HepG2 (cell line): ENCODE results near the gene NOP9. TPM values are rescaled to one million over a fixed set of nuclear protein-coding genes. Genes with fewer than 3 reads are reported as not detected.

Source experiments
- ATF3 ChIP-seq: sonication (generic); formaldehyde crosslinking; IDR thresholded peaks from 2 replicates; pipeline ENCODE4 v1.4.0; 2020; ENCODE audit warnings: missing genetic modification reagents
- FOXK1 ChIP-seq: sonication (generic); formaldehyde crosslinking; IDR thresholded peaks from 2 replicates; pipeline ENCODE4 v1.4.0; 2020; ENCODE audit warnings: low read depth, missing genetic modification reagents, borderline replicate concordance
- FOXO4 ChIP-seq: sonication (generic); formaldehyde crosslinking; conservative IDR thresholded peaks from 2 replicates; pipeline ENCODE4 v1.8.1; 2023; ENCODE audit warnings: missing genetic modification reagents
- IRX3 ChIP-seq: sonication (generic); formaldehyde crosslinking; IDR thresholded peaks from 2 replicates; pipeline ENCODE4 v1.8.1; 2023; ENCODE audit warnings: mild to moderate bottlenecking, low read depth, missing genetic modification reagents, borderline replicate concordance
- KLF16 ChIP-seq, 2 experiments: sonication (generic) in 1 of 2; formaldehyde crosslinking in 1 of 2; IDR thresholded peaks; 2 replicates each; pipeline versions ENCODE4 v1.6.1 to v1.8.0; 2016 to 2023; ENCODE audit warnings: missing genetic modification reagents in 2 of 2, missing compliant biosample characterization in 1 of 2
- MZF1 ChIP-seq: sonication (generic); formaldehyde crosslinking; IDR thresholded peaks from 2 replicates; pipeline ENCODE4 v1.8.1; 2023; ENCODE audit warnings: mild to moderate bottlenecking, missing genetic modification reagents, borderline replicate concordance
- PAF1 ChIP-seq: IDR thresholded peaks from 2 replicates; pipeline ENCODE4 v1.6.1; 2016; ENCODE audit warnings: missing genetic modification reagents, missing compliant biosample characterization
- PAWR ChIP-seq: sonication (generic); formaldehyde crosslinking; IDR thresholded peaks from 2 replicates; pipeline ENCODE4 v1.4.0; 2020; ENCODE audit warnings: missing genetic modification reagents, mild to moderate bottlenecking, borderline replicate concordance
- RFXANK ChIP-seq: IDR thresholded peaks from 2 replicates; pipeline ENCODE4 v1.6.1; 2016
- UBTF ChIP-seq: sonication (generic); formaldehyde crosslinking; IDR thresholded peaks from 2 replicates; pipeline ENCODE4 v1.4.0; 2020; ENCODE audit warnings: mild to moderate bottlenecking, missing genetic modification reagents
- ZBTB40 ChIP-seq, 2 experiments: fragments of 450-650 bp in 1 of 2; sonication (generic) in 1 of 2; formaldehyde crosslinking in 1 of 2; IDR thresholded peaks; 2 replicates each; pipeline versions ENCODE4 v1.6.1 to v1.8.0; 2016 to 2022; ENCODE audit warnings: antibody characterized with exemption in 1 of 2, mild to moderate bottlenecking in 1 of 2, missing genetic modification reagents in 1 of 2
- ZC3H4 ChIP-seq: sonication (generic); formaldehyde crosslinking; IDR thresholded peaks from 2 replicates; pipeline ENCODE4 v1.4.0; 2020; ENCODE audit warnings: missing genetic modification reagents, borderline replicate concordance
- ZNF562 ChIP-seq: sonication (generic); formaldehyde crosslinking; IDR thresholded peaks from 2 replicates; pipeline ENCODE4 v1.8.0; 2022; ENCODE audit warnings: missing genetic modification reagents, borderline replicate concordance
- ZNF746 ChIP-seq: sonication (generic); formaldehyde crosslinking; IDR thresholded peaks from 2 replicates; pipeline ENCODE4 v1.8.0; 2022; ENCODE audit warnings: mild to moderate bottlenecking, missing genetic modification reagents
- ZNF816 ChIP-seq: sonication (generic); formaldehyde crosslinking; IDR thresholded peaks from 2 replicates; pipeline ENCODE4 v1.8.0; 2022; ENCODE audit warnings: missing genetic modification reagents, mild to moderate bottlenecking, borderline replicate concordance
- polyA plus RNA-seq, 8 experiments: library from polyadenylated mRNA; depleted of rRNA in 3 of 8; stranded (reverse) in 7 of 8; unstranded in 1 of 8; fragments of >200 nt; fragmentation: Illumina TruSeq in 4 of 8; extraction: Trizol in 4 of 8; gene quantifications; 2 replicates each; pipeline versions ENCODE4 v1.2.1 to v1.2.3, GENCODE V29; 2011 to 2016; ENCODE audit warnings: low read depth in 4 of 8, missing spikeins in 1 of 8, mixed read lengths in 1 of 8; ENCODE audit not compliant: insufficient read depth in 1 of 8
- total RNA-seq, 5 experiments: library from RNA; depleted of rRNA; stranded (reverse); fragments of >200 nt; fragmentation: Illumina TruSeq; extraction: Trizol; gene quantifications; 2 replicates each; pipeline ENCODE4 v1.2.3, GENCODE V29; 2016; ENCODE audit warnings: low read depth in 1 of 5

Gene NOP9
- total and polyA plus RNA-seq, 2 of the 13 experiments (the other 11 are each of a cell fraction or from before 2014, with no cell fraction given): 24.5 to 61.6 TPM

- TF ChIP-seq ZBTB40 (IDR thresholded peaks at IDR 0.05) (no peak), ZBTB40 (CRISPR knock-in tag; IDR thresholded peaks at IDR 0.05) (no peak; the same call in 1 of the 2 replicates), IRX3 (no peak), KLF16 (CRISPR knock-in tag; IDR thresholded peaks at IDR 0.05) (no peak), ZNF562 (CRISPR knock-in tag) (no peak), UBTF (CRISPR knock-in tag) (no peak), PAWR (CRISPR knock-in tag) (0 out of 2 replicates have a peak, but pooled peaks have one; percentile 45), ZC3H4 (CRISPR knock-in tag) (no peak), FOXK1 (CRISPR knock-in tag) (peak; percentile 61; the same call in 1 of the 2 replicates), MZF1 (CRISPR knock-in tag) (no peak), ZNF816 (CRISPR knock-in tag) (no peak), FOXO4 (CRISPR knock-in tag) (no peak), PAF1 (CRISPR knock-in tag) (no peak), ZNF746 (no peak), ATF3 (CRISPR knock-in tag) (no peak), RFXANK (CRISPR knock-in tag) (no peak)
Observed at GRCh38 chr14:24343795-24344660, 44.4 kb downstream of the NOP9 start (continued).
